ENCODE results near the gene OAF. TPM values are rescaled to one million over a fixed set of nuclear protein-coding genes. Genes with fewer than 3 reads are reported as not detected.

The OAF gene
- total RNA-seq, 2 donors from 2014 or later = 1.7 to 3.6 TPM

GRCh38 chr11:120192831-120193625 is 17.8 kb upstream of the OAF start:
- Histone ChIP-seq H3K27ac (ENCODE audit: low read depth, low read length) (no peak overlapping the region), H3K27me3 (ENCODE audit: control insufficient read depth, insufficient read depth, low read length, poor library complexity, severe bottlenecking) (no peaks in the 10 kb centered on the region), H3K4me3 (ENCODE audit: low read length) (no peak overlapping the region), H3K9me3 (ENCODE audit: control insufficient read depth, low read length) (no peaks in the 10 kb centered on the region), H3K36me3 (ENCODE audit: control insufficient read depth, insufficient read depth, low read length) (no peaks in the 10 kb centered on the region), H3K4me1 (ENCODE audit: control insufficient read depth, insufficient read depth, low read length) (no peaks in the 10 kb centered on the region), H3K9ac (ENCODE audit: extremely low read depth, low read length, poor library complexity, severe bottlenecking) (no peak overlapping the region)
- Mint-ChIP-seq H3K9me3 (peaks cover 7% of the 10 kb centered on the region), H3K4me3 (no peak overlapping the region), H3K27ac (no peak overlapping the region), H3K4me1 (peaks cover 3% of the 10 kb centered on the region), H3K27me3 (ENCODE audit: insufficient read depth) (peaks cover 26% of the 10 kb centered on the region), H3K36me3 (ENCODE audit: low read depth) (no peaks in the 10 kb centered on the region)
- no peak for DNase-seq
- TF ChIP-seq, protein P1, sequence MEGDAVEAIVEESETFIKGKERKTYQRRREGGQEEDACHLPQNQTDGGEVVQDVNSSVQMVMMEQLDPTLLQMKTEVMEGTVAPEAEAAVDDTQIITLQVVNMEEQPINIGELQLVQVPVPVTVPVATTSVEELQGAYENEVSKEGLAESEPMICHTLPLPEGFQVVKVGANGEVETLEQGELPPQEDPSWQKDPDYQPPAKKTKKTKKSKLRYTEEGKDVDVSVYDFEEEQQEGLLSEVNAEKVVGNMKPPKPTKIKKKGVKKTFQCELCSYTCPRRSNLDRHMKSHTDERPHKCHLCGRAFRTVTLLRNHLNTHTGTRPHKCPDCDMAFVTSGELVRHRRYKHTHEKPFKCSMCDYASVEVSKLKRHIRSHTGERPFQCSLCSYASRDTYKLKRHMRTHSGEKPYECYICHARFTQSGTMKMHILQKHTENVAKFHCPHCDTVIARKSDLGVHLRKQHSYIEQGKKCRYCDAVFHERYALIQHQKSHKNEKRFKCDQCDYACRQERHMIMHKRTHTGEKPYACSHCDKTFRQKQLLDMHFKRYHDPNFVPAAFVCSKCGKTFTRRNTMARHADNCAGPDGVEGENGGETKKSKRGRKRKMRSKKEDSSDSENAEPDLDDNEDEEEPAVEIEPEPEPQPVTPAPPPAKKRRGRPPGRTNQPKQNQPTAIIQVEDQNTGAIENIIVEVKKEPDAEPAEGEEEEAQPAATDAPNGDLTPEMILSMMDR (conservative IDR thresholded peaks at IDR 0.05) = no peak
- 91 to 92% methylated on average over 9 to 15 of the region's 15 CpGs for WGBS, 2 experiments (ENCODE audit: insufficient coverage in 1 of 2, insufficient read length in 1 of 2)

- Mint-ChIP-seq H3K36me3 (ENCODE audit: low read depth) (no peaks in the 10 kb centered on the region), H3K4me3 (no peak overlapping the region), H3K27me3 (ENCODE audit: insufficient read depth) (peaks cover 36% of the 10 kb centered on the region), H3K27ac (no peak overlapping the region), H3K9me3 (peaks cover 4% of the 10 kb centered on the region), H3K4me1 (peaks cover 3% of the 10 kb centered on the region)
- no peaks in the 10 kb centered on the region for H3K36me3 ChIP-seq (ENCODE audit: control insufficient read depth, insufficient read depth, low read length)
- WGBS, 2 experiments (ENCODE audit: insufficient coverage in 1 of 2, insufficient read length in 1 of 2) = 92 to 100% methylated on average over 2 to 4 of the region's 4 CpGs
- H3K4me3 ChIP-seq (ENCODE audit: low read length) = no peak overlapping the region
- no peaks in the 10 kb centered on the region for H3K9me3 ChIP-seq (ENCODE audit: control insufficient read depth, low read length)
- TF ChIP-seq, protein P1 (conservative IDR thresholded peaks at IDR 0.05) = no peak
- H3K27ac ChIP-seq (ENCODE audit: low read depth, low read length) = no peak overlapping the region
- peaks cover 9% of the 10 kb centered on the region for H3K27me3 ChIP-seq (ENCODE audit: control insufficient read depth, insufficient read depth, low read length, poor library complexity, severe bottlenecking)
- no peak for DNase-seq
- no peaks in the 10 kb centered on the region for H3K4me1 ChIP-seq (ENCODE audit: control insufficient read depth, insufficient read depth, low read length)
- no peak overlapping the region for H3K9ac ChIP-seq (ENCODE audit: extremely low read depth, low read length, poor library complexity, severe bottlenecking)
Observed at GRCh38 chr11:120194166-120194565, 16.7 kb upstream of the OAF start.

DNA sequence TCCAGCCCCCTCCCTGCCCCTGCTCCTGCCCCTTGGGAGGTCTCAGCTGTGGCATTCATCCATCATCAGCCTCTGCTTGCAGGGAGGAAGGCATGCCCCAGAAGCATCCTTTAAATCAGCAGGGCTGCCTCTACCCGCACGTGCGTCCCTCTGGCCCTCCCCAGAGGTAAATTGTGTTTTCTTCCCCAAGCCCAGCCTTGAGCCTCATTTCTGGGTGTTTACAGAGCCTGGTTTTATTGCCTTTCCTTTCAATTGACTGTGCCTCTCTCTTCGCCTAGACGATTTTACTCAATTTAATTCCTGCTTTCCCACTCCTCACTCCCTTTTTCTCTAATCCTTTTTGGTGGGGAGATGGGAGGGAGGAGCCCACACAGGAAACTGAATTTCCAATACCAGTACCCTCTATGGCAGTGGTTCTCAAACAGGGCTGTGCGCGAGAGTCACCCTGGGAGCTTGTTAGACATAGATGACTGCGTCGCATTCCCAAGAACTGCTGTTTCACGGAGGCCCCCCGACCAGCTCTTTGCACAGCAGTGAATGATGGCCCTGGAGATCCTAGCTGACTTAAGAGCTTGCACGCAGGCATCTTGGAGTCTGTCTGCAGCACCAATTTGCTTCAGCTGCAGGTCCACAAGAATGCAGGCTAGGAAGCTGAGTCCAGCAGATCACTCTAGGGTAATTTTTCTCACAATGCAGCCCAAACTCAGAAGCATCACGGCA is 15.1 kb upstream of the OAF start:
- no peak overlapping the region for H3K4me3 ChIP-seq (ENCODE audit: low read length)
- Mint-ChIP-seq H3K4me1 (peaks cover 8% of the 10 kb centered on the region), H3K4me3 (no peak overlapping the region), H3K27ac (no peak overlapping the region), H3K36me3 (ENCODE audit: low read depth) (no peaks in the 10 kb centered on the region), H3K27me3 (ENCODE audit: insufficient read depth) (peaks cover 48% of the 10 kb centered on the region), H3K9me3 (no peaks in the 10 kb centered on the region)
- H3K9me3 ChIP-seq (ENCODE audit: control insufficient read depth, low read length) = no peaks in the 10 kb centered on the region
- H3K4me1 ChIP-seq (ENCODE audit: control insufficient read depth, insufficient read depth, low read length) = no peaks in the 10 kb centered on the region
- H3K27ac ChIP-seq (ENCODE audit: low read depth, low read length) = peak overlapping the region; percentile 36
- TF ChIP-seq, protein P1 (conservative IDR thresholded peaks at IDR 0.05) = no peak
- H3K36me3 ChIP-seq (ENCODE audit: control insufficient read depth, insufficient read depth, low read length) = no peaks in the 10 kb centered on the region
- peaks cover 19% of the 10 kb centered on the region for H3K27me3 ChIP-seq (ENCODE audit: control insufficient read depth, insufficient read depth, low read length, poor library complexity, severe bottlenecking)
- no peak overlapping the region for H3K9ac ChIP-seq (ENCODE audit: extremely low read depth, low read length, poor library complexity, severe bottlenecking)
- 56 to 84% methylated on average over 11 of the region's 13 CpGs for WGBS, 2 experiments (ENCODE audit: insufficient coverage in 1 of 2, insufficient read length in 1 of 2)
- no peak for DNase-seq
